ENCODE data around the gene PRL.

PRL gene

DNA sequence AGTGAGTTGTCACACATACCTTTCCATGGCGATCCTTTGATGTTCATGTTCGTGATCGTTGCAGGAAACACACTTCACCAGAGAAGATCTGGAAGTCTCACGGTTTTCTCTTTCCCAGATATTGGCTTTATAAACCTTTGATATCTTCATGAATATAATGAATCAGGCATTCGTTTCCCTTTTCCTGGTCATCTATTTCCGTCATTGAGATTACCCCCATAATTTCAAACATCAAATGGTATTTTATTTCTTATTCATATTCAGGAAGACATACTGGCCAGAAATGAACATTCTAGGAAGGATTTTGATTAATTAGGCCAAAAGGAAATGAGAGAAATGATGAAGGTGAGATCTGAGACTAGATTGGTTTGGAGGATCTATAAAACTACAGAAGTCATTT lies at the start of gene PRL:
TSS of gene PRL (minus strand) at position 101 of the 400 bp plus-strand sequence. CDS start at position 47, 54 bp downstream.
- no peak for DNase-seq (ENCODE audit: low read depth)

DNA sequence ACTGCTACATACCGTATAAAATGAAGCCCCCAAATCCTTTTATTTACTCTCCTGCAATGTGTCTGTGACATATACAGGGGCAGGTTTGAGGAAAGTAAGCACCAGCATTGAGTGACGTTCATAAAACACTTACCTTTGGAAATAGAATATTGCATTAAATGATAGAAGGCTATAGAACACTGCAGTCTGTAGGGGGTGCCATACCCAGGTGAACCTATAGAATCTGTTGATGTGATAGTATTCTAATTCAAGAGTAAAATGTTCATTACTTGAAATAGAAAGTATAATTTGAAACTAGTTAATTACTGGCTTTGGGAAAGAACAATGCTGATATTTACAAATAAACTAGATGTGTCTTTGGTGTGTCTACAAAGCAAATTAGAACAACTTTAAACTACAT lies 47.0 kb upstream of the PRL start:
- no peak for DNase-seq (ENCODE audit: low read depth)

DNA sequence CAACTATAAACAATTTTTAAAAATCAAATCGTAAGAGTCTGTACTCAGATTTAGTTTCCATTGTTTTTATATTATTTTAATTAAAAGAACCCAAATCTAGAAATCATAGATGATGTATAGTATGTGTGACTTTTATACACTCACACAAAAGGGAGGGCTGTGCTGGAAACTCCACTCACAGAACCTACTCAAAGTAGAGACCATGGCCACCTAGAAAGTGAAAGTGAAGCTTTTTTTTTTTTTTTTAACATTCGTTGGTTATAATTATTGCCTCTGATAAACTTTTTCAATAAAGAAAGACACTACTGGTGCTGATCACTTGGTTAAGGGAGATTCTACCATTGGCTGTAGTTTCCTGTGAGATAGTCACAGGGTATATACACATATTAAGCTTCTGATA lies 37.9 kb upstream of the PRL start:
- no peak for DNase-seq (ENCODE audit: low read depth)

DNA sequence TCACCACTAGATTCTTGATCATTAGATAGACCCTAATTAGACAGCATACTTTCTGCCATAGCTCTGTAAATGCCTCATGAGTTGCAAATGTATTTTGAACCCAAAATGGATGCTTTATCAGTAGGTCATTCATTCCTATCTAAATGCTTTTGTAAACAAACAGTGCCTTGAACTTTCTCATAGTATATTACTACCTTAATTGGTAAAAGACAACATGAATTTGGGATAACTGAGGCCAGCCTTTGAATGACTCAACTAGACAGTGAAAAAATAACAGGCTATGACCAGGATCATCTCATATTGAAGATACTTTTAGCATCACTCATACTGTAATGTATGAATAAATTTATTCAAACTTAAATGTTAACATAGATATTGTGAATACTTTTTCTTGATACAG lies 37.0 kb upstream of the PRL start:
- no peak for DNase-seq (ENCODE audit: low read depth)

DNA sequence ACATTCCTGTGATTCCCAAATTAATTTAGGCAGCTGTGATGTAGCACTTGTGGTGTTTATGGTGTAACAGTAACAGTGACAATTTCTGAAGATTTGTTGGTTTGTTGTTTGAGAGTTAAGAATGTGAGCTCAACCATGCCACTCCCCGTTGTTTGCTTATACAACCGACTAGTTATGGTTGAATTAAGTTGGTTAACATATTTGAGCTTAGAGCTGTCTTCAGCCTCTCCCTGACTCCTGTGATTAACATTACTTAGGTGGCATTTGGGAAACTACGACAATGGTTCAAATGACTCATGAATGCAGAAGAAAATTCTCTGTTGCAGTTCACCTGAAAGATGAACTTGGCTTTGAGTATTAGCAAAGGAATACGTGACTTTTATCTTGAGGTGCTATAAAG lies 35.9 kb upstream of the PRL start:
- no peak for DNase-seq (ENCODE audit: low read depth)

DNA sequence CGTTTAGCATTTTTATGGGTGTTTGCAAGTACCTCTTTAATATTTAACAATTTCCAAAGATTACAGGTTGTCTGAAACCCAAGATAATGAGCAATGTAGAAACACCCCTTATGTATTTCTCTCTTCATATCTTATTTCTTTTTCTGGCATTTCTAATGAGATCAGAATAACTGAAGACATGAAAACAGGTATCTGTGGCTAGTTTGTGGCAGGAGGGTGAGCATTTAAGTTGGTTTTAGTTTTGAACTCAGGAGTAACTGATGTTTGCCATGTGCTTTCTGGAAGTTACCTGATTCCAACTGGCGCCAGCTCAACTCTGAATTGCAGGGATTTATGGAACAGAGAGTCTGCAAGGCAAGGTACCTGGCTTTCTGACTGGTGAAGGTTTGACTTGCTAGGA lies 35.4 kb upstream of the PRL start:
- DNase-seq (ENCODE audit: low read depth): no peak

DNA sequence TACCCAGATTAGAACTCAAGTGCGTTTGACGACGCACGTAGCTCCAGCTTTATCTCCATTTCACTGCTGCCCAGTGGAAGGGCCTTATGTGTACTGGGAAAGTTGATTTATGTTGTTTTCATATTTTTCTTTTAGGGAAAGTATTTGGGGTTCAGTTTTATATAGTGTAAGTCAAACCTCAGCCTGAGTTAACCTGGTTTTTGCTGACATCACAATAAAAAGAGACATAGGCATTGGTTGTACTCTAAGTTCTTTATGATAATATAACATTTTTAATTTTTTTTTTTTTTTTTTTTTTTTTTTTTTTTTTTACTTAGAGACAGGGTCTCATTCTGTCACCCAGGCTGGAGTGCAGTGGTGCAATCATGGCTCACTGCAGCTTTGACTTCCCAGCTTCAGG lies 34.1 kb upstream of the PRL start:
- DNase-seq (ENCODE audit: low read depth): no peak

DNA sequence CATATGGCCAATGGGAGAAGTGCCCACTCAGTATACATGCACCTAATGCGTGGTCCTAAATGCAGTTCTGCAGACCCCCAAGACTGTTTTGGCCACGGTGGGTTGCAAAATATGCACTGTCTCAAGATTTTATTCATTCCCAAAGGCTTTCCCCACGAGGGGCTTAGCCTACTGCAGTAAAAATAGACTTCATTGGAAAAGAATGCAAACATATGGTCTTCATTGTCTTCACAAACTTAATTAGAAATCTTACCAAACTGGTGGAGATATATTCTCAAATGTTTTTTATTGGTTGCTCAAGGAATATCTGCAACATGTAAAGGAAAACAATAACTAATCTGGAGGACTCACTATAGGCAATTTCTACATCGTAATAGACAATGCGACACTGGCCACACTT lies 31.6 kb upstream of the PRL start:
- DNase-seq (ENCODE audit: low read depth): no peak

DNA sequence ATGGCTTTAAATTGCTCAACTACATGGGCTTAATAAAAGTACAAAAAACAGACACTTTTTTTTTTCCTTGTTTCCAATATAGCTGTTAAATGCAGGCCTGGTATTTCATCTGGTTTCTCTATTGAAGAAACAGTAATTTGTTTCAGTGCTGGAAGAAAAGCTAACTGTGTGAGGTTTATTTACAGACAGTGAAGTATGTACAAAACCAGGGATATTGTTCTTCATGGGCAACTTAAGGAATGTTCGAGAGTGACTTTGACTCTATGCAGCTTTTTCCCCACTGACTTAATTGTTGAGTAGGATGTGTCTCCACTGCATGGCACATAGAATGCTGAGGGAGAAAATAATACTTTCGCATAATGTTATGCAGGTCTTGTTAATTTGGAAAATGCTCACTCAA lies 31.0 kb upstream of the PRL start:
- DNase-seq (ENCODE audit: low read depth): no peak

DNA sequence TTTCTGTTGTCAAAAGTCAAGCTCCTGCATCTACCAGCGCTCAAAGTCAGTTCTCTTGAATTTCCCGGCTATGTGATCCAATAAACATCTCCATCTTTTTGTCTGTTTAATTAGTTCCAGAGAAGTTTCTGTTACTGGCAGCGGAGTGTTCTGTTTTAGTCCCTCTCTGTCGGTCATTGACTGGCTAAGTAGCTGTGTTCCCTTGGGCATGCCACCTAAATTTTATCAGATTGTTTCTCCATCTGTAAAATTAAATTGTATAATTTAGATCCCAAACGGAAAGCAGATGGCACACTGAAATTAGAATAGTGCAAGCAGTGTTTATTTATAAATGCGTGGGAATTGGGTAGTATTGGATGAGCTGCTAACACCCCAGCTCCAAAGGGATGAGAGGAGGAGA lies 29.7 kb upstream of the PRL start:
- no peak for DNase-seq (ENCODE audit: low read depth)

DNA sequence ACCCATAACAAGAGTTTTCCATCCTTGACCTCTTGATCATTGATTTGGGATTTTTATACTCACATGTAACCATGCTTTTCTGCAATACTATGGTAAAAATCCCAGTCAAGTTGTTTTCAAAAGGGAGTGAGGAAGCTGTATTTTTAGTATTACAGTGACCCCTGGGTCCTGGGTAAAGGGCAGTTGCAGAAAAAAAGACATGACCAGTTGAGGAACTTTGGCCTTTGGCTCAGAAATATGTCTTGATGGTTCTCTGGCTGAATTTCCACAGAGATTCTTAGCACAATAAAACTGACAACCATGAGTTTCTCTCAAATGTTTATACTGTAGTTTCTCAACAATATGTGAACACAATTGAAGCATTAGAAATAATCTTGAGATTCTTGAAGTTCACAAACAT lies 28.6 kb upstream of the PRL start:
- DNase-seq (ENCODE audit: low read depth): no peak

DNA sequence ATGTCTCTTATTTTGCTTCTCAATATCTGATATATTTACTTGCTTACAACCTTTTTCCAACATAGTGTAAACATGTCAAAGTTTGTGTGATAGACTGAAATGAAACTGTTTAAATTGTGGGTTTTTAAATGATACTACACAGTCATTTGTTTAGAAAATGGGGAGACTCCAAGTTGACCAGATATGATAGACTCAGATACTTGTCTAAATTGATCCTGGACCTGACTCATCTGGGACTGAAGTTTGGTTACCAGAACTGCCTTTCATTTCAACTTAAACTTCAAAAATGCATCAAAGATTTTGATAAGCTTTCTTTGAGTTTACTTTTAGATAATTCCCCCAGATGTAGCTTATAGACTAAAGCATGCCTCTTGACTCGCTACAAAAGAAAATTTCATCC lies 27.0 kb upstream of the PRL start:
- no peak for DNase-seq (ENCODE audit: low read depth)

DNA sequence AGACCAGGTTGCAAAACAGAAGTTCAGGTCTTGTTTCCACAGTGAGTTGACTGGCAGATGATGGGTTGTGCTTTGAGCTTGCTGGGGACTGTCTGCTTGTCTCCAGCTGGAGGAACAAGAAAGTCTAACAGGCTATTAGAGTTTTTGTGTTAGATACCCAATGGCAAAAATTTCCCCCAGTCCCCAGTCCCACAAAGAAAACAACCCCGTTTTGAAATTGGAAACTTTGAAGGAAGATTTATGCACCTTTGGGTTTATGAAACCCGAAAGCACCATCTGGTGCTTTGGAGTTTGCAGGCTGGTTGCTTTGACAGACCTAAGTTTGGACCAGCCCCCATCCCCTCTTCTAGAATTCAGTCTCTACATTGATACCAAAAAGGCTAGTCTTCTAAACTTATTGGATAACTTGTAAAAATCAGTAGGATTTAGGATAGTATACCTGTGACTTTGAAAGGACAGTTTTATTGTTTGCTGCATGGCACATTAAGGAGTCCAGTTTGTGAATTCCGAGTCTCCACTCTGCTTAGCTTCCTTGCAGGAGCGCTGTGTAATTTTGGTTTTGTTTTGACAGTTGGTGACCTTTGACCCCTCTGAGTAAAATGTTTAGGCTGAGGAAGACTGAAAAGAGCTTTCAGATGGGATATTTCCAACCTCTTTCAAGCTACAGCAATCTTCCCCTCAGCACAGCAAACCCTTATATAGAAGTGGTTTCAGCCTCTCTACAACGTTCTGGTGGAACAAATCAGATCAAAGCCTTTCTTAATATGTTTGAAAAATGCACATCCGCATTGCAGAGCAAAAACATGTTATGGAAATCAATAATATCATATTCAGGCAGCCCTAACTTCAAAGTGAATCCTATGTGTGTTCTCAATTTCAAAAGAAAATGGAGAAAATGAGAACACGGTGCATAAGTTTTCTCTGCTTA lies 25.5 kb upstream of the PRL start:
- DNase-seq (ENCODE audit: low read depth): no peak

DNA sequence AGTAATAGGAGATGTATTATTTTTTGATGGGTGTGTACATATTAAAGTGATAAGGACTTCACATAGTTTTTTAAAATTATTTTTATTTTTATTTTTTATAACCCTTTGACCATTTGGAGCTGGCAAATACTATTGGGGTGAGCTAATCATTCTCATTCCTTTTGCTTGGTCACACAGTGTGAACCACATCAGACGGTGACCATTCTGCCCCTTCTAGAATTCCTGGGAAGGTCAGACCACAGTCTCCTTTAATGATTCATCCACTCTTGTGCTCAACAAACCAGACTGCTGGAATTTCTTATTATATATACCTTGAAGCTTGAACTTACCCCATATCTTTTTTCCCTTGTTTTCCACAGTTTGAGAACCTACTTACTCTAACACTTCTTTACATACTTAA lies 23.9 kb upstream of the PRL start:
- DNase-seq (ENCODE audit: low read depth): no peak

DNA sequence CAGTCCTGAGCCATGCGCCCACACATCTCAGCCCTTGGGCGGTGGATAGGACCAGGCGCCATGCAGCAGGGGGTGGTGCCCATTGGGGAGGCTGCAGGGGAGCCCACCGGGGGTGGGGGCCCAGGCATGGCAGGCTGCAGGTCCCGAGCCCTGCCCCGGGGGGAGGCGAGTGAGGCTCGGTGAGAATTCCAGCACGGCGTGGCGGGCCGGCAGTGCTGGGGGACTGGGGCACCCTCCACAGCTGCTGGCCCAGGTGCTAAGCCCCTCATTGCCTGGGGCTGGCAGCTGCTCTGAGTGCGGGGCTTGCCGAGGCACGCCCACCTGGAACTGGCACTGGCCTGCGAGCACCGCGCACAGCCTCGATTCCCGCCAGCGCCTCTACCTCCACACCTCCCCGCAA lies 21.6 kb upstream of the PRL start:
- no peak for DNase-seq (ENCODE audit: low read depth)

DNA sequence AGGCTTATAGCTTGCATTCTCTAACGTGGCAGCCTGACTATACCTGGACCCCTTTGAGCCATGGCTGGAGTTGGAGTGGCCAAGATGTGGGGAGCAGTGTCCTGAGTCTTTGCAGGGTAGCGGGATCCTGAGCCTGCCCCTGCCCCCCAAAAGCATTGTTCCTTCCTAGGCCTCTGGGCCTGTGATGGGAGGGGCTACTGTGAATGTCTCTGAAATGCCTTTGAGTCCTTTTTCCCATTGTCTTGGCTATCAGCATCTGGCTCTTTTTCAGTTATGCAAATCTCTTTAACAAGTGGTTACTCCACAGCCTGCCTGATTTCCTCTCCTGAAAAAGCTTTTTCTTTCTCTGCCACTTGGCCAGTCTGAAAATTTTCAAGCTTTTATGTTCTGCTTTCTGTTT lies 17.0 kb upstream of the PRL start:
- DNase-seq (ENCODE audit: low read depth): no peak

DNA sequence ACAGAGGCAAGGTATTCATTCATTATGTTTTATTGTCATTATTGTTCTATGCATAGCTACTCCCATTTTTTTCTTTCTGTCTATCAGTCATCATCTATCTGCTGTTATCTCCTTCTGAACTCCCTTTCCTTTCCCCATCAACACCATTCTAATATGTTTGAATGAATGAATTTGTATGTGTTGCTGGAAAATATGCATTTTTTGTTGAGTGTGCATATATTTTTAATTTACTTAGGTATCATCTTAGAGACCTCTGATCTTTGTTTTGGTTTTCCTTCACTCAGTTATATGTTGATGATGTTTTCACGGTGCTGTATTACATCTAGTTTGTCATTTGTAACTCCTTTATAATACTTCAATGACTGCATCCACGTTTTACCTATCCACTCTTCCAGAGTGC lies 12.1 kb upstream of the PRL start:
- no peak for DNase-seq (ENCODE audit: low read depth)

DNA sequence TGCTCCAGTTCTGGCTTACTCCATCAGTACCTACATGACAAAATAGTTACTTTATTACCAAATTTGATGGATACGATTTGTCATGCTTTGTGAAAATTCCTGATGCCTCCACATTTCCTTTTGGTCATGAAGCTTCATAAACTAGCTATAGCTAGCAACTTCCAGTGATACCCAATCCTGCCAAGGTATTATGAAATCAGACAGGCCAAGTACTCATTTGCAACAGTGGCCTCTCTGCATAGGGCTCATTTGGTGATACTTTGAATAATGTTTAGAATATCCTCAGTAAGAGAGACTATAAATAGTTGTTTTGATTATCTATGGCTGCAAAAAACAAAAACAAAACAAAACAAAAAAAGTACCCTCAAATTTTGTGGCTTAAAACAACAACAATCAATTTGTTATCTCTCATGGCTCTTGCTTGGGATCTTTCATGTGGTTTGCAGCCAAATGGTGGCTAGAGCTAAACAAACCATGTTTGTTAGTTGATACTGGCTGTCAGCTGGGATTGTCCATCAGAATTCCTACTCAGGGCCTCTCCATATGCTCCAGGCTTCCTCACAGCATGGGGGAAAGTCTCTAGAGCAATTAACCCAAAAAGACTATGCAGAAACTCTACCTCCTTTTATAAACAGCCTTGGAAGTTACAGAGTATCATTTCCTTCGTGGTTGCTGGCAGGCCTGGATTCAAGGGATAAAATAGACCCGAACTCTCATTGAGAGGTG lies 10.1 kb upstream of the PRL start:
- DNase-seq (ENCODE audit: low read depth): no peak

DNA sequence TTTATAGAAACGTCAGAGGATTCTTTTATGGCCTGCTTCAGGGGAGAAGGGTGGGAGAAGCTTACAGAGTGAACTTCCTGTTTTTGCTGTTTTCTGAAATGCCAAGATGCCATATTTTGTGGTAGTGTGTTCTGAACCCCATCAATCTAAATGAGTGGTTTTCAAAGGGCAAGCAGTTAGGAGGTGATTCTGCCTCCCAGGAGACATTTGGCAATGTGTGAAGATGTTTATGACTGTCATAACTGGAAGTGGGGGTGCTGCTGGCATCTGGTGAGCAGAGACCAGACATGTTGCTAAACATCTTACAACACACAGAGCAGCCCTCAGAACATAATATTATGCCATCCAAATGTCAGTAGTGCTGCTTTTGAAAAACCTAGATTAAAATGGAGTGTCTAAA lies 6.0 kb upstream of the PRL start:
- DNase-seq (ENCODE audit: low read depth): no peak

DNA sequence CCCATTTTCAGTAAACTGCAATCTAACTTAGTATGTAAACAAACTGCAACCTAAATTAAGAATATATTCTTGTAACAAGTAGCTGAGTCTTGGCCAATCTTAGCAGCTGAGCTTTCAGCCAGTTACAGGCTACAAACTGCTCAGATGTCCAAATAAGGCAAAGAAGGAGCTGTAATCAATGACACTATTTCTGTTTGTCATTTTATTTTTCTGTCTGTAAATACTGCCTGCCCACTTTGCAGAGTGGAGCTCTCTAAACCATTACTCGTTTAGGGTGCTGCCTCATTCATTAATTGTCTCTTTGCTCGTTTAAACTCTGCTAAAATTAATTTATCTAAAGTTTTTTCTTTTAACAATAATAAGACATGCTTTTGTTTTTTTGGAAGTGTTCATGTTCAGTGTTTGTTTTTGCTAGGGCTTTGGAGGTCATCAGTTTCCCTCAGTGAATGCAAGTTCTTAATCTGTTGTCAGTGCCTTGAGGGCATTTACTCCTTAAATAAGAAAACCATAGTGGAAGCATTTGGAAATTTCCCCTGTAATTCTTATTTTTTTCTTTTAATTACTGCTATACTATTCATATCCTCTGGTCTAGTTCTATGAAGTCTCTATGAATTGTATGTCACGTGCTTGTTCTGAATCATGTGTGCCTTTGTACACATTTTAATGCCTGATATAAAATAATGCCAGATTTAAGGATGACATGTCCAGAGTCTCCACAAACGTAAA lies 3.6 kb upstream of the PRL start:
- DNase-seq (ENCODE audit: low read depth): no peak

DNA sequence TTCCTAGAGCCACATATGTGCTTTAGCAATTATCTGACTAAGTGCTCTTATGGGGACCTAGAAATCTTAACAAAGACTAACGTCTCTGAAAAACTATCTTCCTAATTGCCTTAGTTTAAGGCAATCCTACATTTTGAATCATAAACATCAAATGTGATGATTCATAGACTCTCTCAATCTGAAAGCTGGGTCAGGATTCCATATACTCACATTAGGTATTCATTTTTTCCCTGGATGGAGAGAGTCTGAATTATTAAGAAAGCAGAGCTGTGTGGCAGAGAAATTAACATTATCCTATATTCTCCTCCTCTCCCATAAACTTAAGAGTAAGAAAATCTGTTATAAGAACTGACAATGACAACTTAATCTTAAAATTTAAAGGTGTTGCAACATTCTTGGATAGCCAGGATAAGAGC lies 1.6 kb upstream of the PRL start:
- no peak for DNase-seq (ENCODE audit: low read depth)

DNA sequence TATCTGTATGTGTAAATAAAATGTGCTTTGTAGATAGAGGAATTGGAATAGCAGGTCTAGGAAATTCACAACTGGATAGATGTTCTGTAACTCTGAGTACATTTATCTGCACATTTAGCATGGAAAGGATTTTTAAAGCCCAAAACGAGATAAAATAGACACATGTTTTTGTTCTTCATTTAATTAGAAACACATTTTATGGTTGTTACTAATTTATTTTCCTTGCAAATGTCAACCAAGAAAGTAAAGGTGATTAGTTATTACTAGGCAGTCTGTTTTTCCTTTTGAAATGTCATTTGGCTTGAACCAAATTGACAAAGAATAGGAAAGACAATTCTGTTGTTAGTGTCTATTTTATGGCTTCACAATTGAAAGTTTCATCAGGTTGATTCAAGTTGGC lies 769 bp downstream of the PRL start:
- no peak for DNase-seq (ENCODE audit: low read depth)

DNA sequence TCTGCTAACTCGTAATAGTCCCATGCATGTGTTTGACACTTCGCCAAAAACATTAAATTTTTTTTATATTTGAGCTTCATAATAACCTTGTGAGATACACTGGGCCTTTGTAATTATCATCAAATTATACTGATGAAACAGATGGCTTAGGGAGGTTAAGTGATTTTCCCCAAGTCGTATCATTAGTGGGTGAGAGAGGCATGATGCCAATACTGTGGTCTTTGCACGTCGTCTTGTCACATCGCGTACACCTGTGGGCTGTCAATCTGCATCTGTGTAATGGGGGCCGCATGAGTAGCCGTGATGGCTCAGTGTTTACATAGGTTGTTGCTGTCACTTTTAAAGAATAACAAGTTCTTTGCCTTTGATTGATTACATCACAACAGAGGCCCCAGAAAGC lies 1.7 kb downstream of the PRL start:
- no peak for DNase-seq (ENCODE audit: low read depth)
